GM04504 (cell line): ENCODE data around the gene SLC6A18.
"Not testable (repeated sequence)": the region's sequence is repeated elsewhere in the genome, so short reads cannot be mapped to it uniquely, and the experiment has no call there.

Experiments
- DNase-seq: peaks from one replicate; pipeline ENCODE4 v3.0.0-alpha.2; 2012; ENCODE audit warnings: low read depth

SLC6A18 gene

DNA sequence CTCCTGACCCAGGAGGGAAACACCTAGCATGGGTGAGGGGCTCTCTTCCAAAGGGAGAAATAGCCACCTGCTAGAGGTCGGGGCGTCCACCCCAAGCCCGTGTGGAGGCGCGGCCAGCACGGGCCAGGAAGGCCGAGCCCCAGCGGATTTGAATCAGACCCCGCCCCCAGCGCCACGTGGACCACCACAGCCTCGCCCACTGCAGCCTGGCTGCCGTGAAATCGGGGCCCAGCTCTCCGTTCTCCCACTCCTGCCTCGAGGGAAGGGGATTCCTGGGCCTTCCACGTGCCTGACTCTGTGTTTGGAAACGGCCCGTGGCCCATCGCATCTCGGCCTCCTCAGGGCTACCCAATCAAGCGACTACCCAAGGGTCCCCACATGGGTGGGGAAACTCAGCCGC, 31.6 kb downstream of the SLC6A18 start:
- DNase-seq: no peak

DNA sequence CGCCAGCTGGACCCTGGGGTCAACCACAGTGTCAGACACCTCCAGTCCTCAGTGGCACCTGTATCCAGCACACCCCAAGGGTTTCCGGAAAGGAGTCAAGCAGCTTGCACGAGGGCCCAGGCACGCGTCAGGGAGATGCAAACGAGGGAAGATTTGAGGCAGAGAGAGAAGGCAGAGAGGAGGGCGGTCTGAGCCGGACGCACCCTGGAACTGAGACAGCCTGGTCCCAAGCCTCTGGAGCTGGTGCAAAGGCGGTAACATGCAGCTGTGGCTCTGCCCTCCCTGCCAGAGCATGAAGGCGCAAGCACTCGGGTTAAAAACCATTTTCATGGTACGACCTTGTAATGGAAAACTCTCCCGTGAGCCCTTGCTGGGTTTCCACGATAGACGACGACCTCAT, 32.2 kb downstream of the SLC6A18 start:
- DNase-seq: no peak

DNA sequence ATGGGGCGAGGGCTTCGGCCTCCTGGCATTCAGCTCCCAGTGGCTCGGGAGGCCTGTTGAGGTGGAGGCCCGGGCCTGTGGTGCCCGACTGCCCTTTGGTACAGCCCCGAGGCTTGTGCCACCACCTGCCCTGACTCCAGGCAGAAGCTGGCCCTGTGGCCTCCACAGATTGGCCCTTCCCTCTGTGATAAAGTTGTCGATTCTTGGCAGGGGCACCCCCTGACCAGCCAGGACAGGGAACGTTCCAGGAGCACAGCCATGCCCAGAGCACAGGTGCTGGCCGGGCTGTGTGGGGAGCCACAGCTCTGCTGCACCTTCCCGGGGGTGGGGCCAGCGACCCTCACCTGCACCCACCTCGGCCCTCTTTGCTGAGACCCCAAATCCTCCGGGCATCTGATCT, 32.7 kb downstream of the SLC6A18 start:
- no peak for DNase-seq

DNA sequence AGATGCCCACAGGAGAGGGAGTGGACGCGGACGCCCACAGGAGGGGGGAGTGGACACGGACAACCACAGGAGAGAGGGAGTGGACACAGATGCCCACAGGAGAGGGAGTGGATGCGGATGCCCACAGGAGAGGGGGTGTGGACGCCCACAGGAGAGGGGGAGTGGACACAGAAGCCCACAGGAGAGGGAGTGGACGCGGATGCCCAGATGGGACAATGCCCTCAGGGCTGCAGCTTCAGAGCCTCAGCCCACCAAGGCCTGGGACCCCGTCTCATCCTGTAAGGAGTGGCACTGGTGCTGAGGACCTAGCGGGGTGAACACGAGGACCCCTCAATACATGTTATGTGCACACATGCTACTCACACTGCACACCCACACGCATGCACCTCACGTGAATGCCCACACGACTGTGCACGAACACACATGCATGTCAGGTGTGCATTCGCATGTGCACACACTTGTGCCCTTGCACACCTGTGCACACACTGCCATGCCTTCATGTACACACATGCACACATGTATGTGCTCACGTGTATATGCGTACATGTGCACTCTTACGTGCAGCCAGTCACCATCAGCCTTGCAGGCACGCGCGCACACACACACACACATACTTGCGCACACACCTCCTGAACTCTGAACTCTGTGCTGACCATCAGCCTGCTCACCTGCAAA, 34.8 kb downstream of the SLC6A18 start:
- no peak for DNase-seq

DNA sequence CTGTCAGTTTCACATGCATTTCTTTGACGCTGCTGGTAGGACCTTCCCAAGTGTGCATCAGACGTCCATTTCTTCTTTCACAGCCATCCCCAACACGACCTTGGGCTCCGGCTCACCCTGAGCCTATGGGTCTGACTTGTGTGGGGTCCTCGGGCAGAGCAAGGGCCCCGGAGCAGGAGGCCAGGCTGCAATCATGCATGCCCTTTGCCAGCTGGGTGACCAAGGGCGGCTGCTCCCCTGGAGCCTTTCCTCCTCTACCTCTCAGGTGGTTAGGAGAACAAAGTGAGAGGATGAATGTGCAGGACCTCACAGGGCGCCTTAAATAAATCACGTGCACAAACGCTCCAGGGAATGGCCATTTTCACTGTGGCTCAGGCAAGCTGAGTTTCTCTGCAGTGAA, 36.5 kb downstream of the SLC6A18 start:
- DNase-seq: no peak

DNA sequence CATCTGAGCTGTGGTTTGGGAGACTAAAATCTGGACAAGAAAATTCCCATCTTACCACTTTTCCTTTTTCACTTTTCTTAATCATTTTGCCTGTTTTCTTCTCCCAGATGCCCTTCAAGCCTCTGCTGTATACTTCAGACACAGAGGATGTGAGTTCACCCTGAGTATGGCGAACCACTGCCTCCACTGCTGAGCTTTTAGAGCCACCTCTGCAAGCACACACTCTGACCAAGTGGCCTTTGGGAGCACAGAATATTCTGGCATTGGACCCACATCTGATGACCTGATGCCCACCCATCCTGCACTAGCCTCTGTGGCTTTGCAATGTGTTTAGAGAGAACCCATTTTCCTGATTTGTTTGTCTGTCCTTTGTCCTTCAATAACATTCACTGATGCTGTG, 37.2 kb downstream of the SLC6A18 start:
- DNase-seq: peak; percentile 1

DNA sequence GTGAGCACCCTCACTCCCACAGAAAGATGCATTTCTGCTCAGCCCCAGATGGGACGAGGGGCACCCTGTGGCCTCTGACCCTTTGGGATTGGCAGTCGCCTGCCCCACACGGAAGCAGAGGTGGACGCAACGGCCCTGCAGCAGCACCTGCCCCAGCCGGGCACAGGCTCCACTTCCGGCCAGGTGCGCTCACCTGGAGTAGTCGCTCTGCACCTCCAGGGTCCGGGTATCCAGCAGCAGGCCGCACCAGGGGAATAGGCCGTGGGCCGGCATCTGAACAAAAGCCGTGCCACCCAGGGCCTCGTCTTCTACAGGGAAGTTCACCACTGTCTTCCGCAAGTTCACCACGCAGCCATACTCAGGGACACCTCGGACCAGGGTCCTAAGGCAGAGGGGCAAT, 39.0 kb downstream of the SLC6A18 start:
- DNase-seq: no peak

DNA sequence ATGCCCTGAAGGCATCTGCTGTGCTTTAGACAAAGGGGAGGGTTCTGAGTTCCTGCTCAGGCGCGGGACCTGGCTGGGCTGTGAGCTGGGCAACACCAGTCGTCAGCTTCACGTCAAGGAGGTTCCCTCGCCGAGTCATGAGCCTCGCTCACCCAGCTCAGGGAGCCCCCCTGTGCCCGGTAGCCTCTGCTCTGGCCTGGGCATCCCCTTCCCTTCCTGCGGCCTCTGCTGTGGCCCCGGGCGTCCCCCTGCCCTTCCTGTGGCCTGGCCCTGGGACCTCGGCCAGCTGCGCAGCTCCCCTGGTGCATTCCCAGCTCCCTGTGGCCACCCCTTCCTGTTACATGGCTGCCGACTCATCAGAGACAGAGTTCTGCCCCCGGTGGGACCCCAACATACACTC, 39.8 kb downstream of the SLC6A18 start:
- no peak for DNase-seq

DNA sequence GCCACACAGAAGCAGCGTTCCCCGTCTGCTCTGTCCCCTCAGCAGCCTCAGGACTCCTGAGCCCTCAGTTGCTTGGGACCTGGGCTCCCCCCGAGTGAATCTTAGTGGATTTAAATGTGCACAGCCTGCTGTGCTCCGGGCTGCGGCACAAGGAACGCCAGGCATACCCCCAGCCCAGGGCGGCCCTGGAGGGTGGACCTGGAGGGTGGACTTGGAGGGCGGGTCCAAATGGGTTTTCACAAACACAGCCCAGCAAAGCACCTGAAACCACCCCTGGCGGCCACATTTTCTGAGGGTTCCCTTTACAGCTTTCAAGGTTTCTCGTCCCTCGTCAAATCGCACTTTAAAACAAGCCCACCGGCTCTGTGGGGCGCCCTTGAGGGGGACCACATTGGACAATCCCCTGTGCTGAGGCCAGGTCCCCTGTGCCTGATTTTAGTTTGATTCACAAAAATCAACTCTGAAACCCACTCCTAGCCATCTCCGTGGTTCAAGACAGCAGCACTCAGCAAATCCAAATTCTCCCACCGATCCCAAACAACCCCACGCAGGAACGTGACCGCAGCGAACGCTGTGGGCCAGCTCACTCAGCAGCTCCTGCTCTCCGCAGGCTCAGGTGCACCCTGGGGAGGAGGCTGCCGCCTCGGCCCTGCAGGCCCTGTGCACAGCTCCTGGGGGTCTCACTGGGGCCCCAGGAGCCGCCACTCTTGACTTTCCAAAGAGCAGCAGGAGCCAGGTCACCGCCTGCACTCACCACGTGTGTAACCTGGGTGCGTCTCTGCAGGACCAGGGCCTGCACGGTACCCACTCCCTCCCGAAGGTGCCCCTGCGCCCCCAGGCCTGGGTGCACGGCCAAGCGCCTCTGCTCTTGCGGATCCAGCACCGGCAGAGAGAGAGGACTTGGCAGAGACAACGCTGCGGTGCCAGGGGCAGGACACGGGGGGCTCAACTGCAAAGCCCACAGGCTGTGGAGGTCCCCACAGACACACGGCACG, 40.6 kb downstream of the SLC6A18 start:
- no peak for DNase-seq

DNA sequence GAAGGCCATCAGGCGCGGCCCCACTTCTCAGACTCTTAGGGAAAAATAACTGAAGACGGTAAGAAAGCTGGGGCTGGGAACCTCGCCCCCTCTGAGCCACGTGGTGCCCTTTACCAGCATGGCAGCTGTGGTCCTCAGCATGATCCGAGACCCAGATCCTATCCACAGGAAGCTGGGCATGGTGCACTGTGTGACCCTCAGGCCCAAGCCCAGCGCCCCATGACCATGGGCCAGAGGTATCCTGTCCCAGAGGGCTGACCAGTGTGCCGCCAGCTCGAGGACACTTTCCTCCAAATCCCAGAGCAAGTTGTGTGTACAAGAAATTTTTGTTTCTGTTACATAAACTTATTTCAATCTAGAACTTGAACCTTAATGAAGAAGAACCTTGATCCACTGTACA, 41.6 kb downstream of the SLC6A18 start:
- DNase-seq: no peak

DNA sequence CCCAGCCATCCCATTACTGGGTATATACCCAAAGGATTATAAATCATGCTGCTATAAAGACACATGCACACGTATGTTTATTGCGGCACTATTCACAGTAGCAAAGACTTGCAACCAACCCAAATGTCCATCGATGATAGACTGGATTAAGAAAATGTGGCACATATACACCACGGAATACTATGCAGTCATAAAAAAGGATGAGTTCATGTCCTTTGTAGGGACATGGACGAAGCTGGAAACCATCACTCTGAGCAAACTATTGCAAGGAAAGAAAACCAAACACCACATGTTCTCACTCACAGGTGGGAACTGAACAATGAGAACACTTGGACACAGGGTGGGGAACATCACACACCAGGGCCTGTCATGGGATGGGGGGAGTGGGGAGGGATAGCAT, 42.3 kb downstream of the SLC6A18 start:
- not testable (repeated sequence) for DNase-seq

DNA sequence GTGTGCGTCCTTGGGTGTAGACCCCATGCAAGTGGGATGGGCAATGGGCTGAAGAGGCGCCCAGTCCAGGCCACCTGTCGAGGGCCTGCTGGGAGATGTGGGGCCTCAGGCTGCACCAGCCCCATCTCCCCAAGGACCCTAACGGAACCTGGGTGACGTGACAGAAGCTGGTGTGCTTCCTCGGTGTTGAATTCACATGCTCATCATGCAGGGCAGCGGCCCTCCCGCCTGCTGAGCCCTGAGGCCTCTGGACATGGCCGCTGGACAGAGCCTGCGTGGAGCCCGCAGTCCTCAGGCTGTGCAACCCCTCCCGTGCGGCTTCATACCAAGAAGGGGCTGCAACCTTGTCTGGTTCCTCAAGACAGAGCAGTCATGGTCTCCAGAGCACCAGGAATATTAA, 42.9 kb downstream of the SLC6A18 start:
- no peak for DNase-seq

DNA sequence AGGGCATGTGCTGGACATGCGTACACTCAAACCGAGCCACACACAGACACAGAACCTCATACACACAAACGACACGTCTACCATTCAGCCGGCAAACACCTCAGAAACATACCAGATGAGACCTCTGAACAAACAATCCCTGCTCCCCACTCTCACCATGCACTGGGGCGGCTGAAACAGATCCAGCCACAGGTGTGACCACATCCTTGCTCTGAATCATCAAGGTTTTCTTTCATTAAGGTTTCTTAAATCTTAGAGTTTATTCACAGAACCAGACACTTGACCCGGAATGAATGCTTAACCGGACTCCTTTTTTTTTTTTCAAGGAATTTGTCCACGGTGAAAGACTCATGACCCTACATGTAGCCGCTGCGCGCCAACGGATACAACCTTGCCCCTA, 43.5 kb downstream of the SLC6A18 start:
- DNase-seq: no peak

DNA sequence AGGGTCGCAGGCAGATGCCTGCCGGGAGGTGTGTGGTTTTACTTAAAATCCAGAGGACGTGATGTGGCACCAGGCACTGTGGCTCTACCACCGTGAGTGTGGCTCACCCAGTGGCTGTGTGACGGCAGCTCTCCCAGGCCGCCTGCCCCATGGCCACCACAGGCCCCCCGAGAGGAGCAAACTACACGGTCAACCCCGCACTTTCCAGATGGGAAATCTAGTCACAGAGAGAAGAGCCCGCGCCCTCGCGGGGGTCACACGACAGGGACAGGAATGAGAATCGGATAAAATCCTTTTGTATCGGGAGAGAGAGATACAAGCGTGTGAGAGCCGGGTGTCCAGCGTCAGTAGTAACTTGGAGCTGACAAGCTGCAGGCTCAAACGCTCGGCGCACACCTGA, 45.2 kb downstream of the SLC6A18 start:
- DNase-seq: no peak

DNA sequence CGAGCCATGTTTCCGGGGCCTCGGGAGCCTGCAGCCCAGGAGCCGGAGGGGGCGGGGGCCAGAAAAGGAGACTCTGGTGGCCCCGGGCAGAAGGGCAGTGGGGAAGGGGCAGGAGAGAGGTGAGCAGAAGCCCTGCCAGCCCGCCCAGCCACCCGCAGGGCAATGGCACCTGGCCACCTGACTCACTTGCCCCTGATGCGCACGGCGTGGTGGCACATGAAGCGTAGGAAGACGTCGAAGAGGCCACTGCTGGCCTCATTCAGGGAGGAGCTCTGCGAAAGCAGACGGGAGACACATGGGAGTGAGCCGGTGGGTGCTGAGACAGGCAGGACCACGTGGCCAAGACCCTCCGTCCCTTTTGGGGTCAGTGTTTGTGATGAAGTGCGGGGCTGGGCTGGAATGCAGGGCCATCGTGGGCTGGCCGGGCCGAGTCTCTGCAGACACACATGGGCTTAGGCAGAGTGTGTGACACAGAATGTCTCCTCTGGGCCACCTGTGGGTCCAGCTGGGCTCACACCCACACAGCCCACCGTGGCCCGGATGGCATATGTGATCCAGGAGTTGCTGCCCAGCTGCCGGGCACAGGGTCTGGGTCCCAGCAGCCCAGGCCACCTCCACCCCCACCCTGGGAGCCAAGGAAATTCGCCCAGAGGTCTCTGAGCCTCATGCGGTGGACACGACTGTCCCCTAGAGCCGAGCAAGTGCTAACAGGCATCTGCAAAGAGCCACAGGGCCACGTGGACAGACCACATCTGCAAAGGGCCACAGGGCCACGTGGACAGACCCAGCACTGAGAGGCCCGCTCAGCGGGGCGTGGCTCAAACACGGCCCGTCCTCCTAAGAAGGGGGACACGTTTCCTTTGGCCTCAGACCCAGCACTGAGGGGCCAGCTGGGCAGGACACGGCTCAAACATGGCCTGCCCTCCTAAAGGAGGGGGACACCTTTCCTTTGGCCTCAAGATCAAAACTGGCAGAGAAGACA, 46.0 kb downstream of the SLC6A18 start:
- no peak for DNase-seq

DNA sequence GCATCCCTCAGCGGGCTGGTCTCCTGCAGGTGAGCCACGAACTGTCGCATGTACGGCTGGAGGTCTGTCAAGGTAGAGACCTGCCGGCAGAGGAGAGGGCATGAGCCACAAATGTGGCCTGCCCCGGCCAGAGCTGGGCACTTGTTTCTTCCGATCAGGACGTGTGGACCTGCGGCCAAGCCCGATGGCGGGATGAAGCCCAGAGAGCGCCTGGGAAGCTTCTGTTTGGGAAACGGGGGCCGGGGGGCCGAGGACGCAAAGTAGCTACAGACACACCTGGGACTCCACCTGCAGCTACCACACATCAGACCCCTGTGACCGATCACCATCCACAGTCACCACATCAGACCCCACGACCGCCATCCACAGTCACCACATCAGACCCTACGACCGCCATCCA, 47.0 kb downstream of the SLC6A18 start:
- no peak for DNase-seq

DNA sequence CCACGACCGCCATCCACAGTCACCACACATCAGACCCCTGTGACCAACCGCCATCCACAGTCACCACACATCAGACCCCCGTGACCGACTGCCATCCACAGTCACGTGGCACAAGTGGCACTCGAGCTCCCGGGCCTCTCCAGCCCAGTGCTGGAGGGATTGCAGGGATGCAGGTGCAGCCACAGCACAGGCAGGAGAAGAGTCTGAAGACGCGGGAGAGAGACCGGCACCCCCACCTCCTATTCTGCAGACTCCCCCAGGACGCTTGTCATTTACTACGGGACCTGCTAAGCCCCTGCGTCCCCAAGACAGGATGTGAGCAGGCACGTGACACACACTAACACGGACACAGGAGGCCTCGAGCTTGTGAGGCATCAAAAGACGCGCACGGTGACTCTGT, 48.6 kb downstream of the SLC6A18 start:
- DNase-seq: no peak

DNA sequence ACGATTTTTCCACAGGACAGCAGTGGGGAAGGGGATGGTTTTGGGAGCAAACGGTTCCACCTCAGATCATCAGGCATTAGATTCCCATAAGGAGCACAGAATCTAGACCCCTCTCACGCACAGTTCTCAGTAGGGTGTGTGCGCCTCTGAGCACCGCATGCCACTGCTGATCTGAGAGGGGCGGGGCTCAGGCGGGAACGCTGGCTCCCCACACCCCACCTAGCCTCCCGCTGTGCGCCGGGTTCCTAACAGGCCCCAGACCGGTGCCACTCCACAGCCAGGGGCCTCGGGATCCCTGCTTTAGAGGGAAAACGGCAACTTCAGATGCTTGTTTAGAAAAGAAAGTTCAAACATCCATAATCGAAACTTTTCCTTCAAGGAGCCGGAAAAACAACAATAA, 49.3 kb downstream of the SLC6A18 start:
- DNase-seq: no peak

DNA sequence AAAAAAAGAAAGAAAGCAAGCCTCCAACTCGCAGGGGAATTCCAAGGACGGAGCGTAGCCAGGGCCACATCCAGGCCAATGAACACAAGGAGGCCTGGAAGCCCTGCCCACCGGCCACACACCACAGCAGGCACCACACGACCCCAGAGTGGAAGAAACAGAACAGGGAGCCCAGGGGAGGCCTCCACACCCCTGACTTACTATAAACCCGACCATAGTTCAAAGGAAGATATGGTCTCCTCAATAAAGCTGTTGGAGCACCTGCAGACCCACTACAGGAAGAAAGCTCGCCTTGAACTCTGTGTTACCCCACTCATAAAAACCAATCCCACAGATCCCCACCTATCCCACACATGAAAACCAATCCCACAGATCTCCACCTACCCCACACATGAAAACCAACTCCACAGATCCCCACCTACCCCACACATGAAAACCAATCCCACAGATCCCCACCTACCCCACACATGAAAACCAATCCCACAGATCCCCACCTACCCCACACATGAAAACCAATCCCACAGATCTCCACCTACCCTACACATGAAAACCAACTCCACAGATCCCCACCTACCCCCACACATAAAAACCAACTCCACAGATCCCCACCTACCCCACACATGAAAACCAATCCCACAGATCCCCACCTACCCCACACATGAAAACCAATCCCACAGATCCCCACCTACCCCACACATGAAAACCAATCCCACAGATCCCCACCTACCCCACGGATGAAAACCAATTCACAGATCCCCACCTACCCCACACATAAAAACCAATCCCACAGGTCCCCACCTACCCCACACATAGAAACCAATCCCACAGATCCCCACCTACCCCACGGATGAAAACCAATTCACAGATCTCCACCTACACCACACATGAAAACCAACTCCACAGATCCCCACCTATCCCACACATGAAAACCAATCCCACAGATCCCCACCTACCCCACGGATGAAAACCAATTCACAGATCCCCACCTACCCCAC, 50.5 kb downstream of the SLC6A18 start:
- not testable (repeated sequence) for DNase-seq

DNA sequence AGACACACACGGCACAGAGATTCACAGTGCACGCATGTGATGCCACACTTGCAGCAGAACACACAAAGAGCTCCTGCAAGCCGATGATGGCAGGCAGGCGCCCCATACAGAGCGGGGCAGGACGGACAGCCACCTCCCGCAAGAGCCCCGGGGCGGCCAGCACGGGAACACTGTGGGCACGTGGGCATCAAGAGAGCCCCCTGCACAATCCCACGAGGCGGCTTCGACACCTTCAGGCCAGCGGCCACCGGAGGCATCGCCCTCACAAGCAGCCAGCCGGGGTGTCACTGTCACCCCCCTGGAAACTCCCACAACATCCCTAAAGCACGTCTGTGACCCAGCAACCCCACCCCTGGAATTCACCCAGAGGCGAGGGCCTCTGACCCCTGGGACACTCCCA, 51.7 kb downstream of the SLC6A18 start:
- no peak for DNase-seq

DNA sequence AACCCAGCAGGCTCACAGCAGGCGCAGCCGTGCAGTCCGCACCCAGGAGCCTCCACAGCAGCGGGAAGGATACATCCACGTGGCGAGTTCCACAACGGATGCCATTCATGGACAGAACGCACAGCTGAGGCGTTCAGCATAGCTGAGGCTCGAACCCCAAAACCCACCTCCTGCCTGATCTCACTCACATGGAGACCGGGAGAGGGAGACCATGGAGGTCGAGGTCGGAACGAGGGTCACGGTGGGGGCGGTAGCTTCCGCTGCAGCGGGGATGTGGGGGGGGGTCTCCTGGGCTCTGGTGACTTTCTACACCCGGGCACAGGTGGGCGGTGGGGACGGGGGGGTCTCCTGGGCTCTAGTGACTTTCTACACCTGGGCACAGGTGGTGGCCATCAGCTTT, 52.1 kb downstream of the SLC6A18 start:
- no peak for DNase-seq
